ENCODE measurements around the gene ATG4B.

GRCh38 chr2:241652142-241652541 lies 14.6 kb downstream of the ATG4B start:
- TF ChIP-seq SUZ12 (IDR thresholded peaks at IDR 0.05) (no peak), TARDBP (IDR thresholded peaks at IDR 0.05) (no peak), BHLHE40 (IDR thresholded peaks at IDR 0.05; ENCODE audit: borderline replicate concordance) (no peak), FOXK2 (IDR thresholded peaks at IDR 0.05) (no peak), FOXM1 (IDR thresholded peaks at IDR 0.05; ENCODE audit: borderline replicate concordance) (no peak), LEF1 (IDR thresholded peaks at IDR 0.05; ENCODE audit: borderline replicate concordance) (no peak), NFRKB (IDR thresholded peaks at IDR 0.05) (no peak), ELF4 (IDR thresholded peaks at IDR 0.05) (no peak), L3MBTL2 (conservative IDR thresholded peaks at IDR 0.05) (no peak), HDGF (IDR thresholded peaks at IDR 0.05; ENCODE audit: borderline replicate concordance) (no peak), ZNF384 (IDR thresholded peaks at IDR 0.05) (no peak), ARNT (IDR thresholded peaks at IDR 0.05) (no peak), CTBP1 (IDR thresholded peaks at IDR 0.05; ENCODE audit: borderline replicate concordance) (no peak), SP1 (IDR thresholded peaks at IDR 0.05) (no peak)

Measured in HEK293T (cell line).